Esophagus mucosa (tissue), 1 donor: ENCODE results near the gene SPTSSB. TPM values are rescaled to one million over a fixed set of nuclear protein-coding genes. Genes with fewer than 3 reads are reported as not detected.
A peak's percentile ranks its signal among the peaks of the same experiment; 100 is the strongest.

Source experiments
- ATAC-seq: fragments of 200-7000 bp; cut with Tn5 transposase; one replicate; pipeline ENCODE4 v1.9.1; 2020
- total RNA-seq: library from RNA; stranded (reverse); gene quantifications from one replicate; pipeline ENCODE4 v1.2.4, GENCODE V29; 2023
- donor health status: DM: yes; HTN: yes; CAD: no.

The SPTSSB gene
- total RNA-seq, 1 donor from 2014 or later: 3.2 TPM

- no peak for ATAC-seq
Measured at GRCh38 chr3:161390200-161390599, 18.9 kb upstream of the SPTSSB start.

- no peak for ATAC-seq
Measured at GRCh38 chr3:161389445-161390035, 18.2 kb upstream of the SPTSSB start.

- no peak for ATAC-seq
Measured at GRCh38 chr3:161388855-161389254, 17.5 kb upstream of the SPTSSB start.

- ATAC-seq: no peak
Measured at GRCh38 chr3:161386991-161387770, 15.9 kb upstream of the SPTSSB start.

GRCh38 chr3:161372321-161373260, 1.3 kb upstream of the SPTSSB start:
- peak; percentile 49 for ATAC-seq

- ATAC-seq: no peak
Measured at GRCh38 chr3:161369531-161369930, 1.8 kb downstream of the SPTSSB start.

- no peak for ATAC-seq
Measured at GRCh38 chr3:161366094-161366493, 5.2 kb downstream of the SPTSSB start.

- ATAC-seq: peak; percentile 85
Measured at GRCh38 chr3:161358488-161358887, 12.8 kb downstream of the SPTSSB start.

GRCh38 chr3:161356287-161356686, 15.0 kb downstream of the SPTSSB start:
- ATAC-seq: no peak

- no peak for ATAC-seq
Measured at GRCh38 chr3:161355508-161355907, 15.8 kb downstream of the SPTSSB start.

- no peak for ATAC-seq
Measured at GRCh38 chr3:161354554-161354953, 16.8 kb downstream of the SPTSSB start.

GRCh38 chr3:161351330-161351729, 20.0 kb downstream of the SPTSSB start:
- ATAC-seq: no peak

- ATAC-seq: no peak
Measured at GRCh38 chr3:161350916-161351315, 20.4 kb downstream of the SPTSSB start.

- ATAC-seq: peak; percentile 99
Measured at GRCh38 chr3:161349529-161350312, 21.6 kb downstream of the SPTSSB start.

- no peak for ATAC-seq
Measured at GRCh38 chr3:161348796-161349400, 22.4 kb downstream of the SPTSSB start.

GRCh38 chr3:161347726-161348125, 23.6 kb downstream of the SPTSSB start:
- ATAC-seq: no peak

- no peak for ATAC-seq
Measured at GRCh38 chr3:161345023-161345422, 26.3 kb downstream of the SPTSSB start.

- ATAC-seq: no peak
Measured at GRCh38 chr3:161343986-161344385, 27.3 kb downstream of the SPTSSB start.

GRCh38 chr3:161343540-161343939, 27.8 kb downstream of the SPTSSB start:
- no peak for ATAC-seq

GRCh38 chr3:161342629-161343028, 28.7 kb downstream of the SPTSSB start:
- ATAC-seq: no peak

- ATAC-seq: no peak
Measured at GRCh38 chr3:161339517-161340500, 31.5 kb downstream of the SPTSSB start.
